Peyer's patch (tissue), 4 donors: ENCODE measurements around the gene FNDC11.

Experiments used
- POLR2A ChIP-seq, 2 donors: fragments of 450-650 bp; IDR thresholded peaks; one replicate each; pipeline ENCODE4 v1.5.1; 2017; ENCODE audit warnings: antibody characterized with exemption in 2 of 2, mild to moderate bottlenecking in 2 of 2, moderate library complexity in 2 of 2
- TF ChIP-seq, protein P1 (sequence below), 6 experiments: fragments of 450-650 bp in 4 of 6; fragments of 200-600 bp in 2 of 6; sonication (generic) in 1 of 6; IDR thresholded peaks; one replicate each; pipeline ENCODE4 v1.5.1; 2017 to 2019; ENCODE audit warnings: antibody characterized with exemption in 6 of 6, mild to moderate bottlenecking in 3 of 6, moderate library complexity in 1 of 6

DNA sequence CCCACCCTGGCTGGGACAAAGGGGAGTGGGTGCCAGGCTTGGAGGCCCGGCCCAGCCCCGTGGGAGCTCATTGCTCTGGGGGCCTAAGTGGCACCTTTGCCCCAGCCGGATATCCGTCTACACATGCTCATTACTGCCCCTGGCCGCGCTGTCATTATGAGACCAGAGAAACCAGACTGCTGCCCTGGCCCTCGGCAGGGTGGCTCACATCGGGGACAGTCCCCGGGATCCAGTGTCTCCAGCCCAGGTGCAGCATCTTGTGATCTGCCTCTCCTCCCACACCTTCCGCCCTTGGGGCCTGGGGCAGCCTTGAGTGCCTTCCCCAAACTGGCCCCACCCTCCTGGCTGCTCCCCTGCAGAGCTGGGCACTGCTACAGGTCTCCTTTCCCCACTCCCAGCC lies 11.3 kb upstream of the FNDC11 start:
- TF ChIP-seq, protein P1, sequence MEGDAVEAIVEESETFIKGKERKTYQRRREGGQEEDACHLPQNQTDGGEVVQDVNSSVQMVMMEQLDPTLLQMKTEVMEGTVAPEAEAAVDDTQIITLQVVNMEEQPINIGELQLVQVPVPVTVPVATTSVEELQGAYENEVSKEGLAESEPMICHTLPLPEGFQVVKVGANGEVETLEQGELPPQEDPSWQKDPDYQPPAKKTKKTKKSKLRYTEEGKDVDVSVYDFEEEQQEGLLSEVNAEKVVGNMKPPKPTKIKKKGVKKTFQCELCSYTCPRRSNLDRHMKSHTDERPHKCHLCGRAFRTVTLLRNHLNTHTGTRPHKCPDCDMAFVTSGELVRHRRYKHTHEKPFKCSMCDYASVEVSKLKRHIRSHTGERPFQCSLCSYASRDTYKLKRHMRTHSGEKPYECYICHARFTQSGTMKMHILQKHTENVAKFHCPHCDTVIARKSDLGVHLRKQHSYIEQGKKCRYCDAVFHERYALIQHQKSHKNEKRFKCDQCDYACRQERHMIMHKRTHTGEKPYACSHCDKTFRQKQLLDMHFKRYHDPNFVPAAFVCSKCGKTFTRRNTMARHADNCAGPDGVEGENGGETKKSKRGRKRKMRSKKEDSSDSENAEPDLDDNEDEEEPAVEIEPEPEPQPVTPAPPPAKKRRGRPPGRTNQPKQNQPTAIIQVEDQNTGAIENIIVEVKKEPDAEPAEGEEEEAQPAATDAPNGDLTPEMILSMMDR (IDR thresholded peaks at IDR 0.05): no peak
- TF ChIP-seq POLR2A (IDR thresholded peaks at IDR 0.05): no peak
